Fibroblast of skin of left quadriceps (primary cell): Measurements from ENCODE around the gene PCSK2.
A peak's percentile ranks its signal among the peaks of the same experiment; 100 is the strongest.

Experiments used
- DNase-seq, 2 experiments: peaks; one replicate each; pipeline ENCODE4 v3.0.0-alpha.2; 2013; ENCODE audit warnings: low read depth in 2 of 2

PCSK2 gene

GRCh38 chr20:17248224-17248623, 21.4 kb downstream of the PCSK2 start:
- DNase-seq: no peak

- DNase-seq: no peak
Observed at GRCh38 chr20:17262786-17263185, 35.9 kb downstream of the PCSK2 start.

GRCh38 chr20:17273717-17274116, 46.9 kb downstream of the PCSK2 start:
- DNase-seq: no peak

GRCh38 chr20:17276101-17276500, 49.3 kb downstream of the PCSK2 start:
- peak; percentile 20 to 41 for DNase-seq

- no peak for DNase-seq
Observed at GRCh38 chr20:17281478-17281877, 54.6 kb downstream of the PCSK2 start.

GRCh38 chr20:17282501-17282900, 55.7 kb downstream of the PCSK2 start:
- no peak for DNase-seq

GRCh38 chr20:17287503-17287902, 60.7 kb downstream of the PCSK2 start:
- no peak for DNase-seq

- no peak for DNase-seq
Observed at GRCh38 chr20:17287998-17288397, 61.2 kb downstream of the PCSK2 start.

GRCh38 chr20:17295151-17295726, 68.4 kb downstream of the PCSK2 start:
- no peak for DNase-seq

GRCh38 chr20:17295991-17296390, 69.2 kb downstream of the PCSK2 start:
- no peak for DNase-seq

- no peak for DNase-seq
Observed at GRCh38 chr20:17298171-17298570, 71.3 kb downstream of the PCSK2 start.

GRCh38 chr20:17298751-17299150, 71.9 kb downstream of the PCSK2 start:
- no peak for DNase-seq

GRCh38 chr20:17300113-17300512, 73.3 kb downstream of the PCSK2 start:
- DNase-seq: no peak

- DNase-seq: no peak
Observed at GRCh38 chr20:17304774-17305173, 77.9 kb downstream of the PCSK2 start.

- DNase-seq: no peak
Observed at GRCh38 chr20:17306427-17306826, 79.6 kb downstream of the PCSK2 start.

- DNase-seq: no peak
Observed at GRCh38 chr20:17314264-17314663, 87.4 kb downstream of the PCSK2 start.

GRCh38 chr20:17315407-17316231, 88.8 kb downstream of the PCSK2 start:
- no peak for DNase-seq

GRCh38 chr20:17316316-17317038, 89.6 kb downstream of the PCSK2 start:
- DNase-seq: no peak

GRCh38 chr20:17317341-17317740, 90.5 kb downstream of the PCSK2 start:
- DNase-seq: no peak

GRCh38 chr20:17320456-17320855, 93.6 kb downstream of the PCSK2 start:
- no peak for DNase-seq

GRCh38 chr20:17326096-17326495, 99.3 kb downstream of the PCSK2 start:
- no peak for DNase-seq

GRCh38 chr20:17327185-17328148, 100.6 kb downstream of the PCSK2 start:
- no peak for DNase-seq
